Ectodermal cell (in vitro differentiated cells): ENCODE measurements around the gene RSPH1.

Experiments
- H3K27ac ChIP-seq: 2 replicates; pipeline ENCODE4 v1.7.0; 2013; ENCODE audit warnings: mild to moderate bottlenecking, low read depth, low read length; ENCODE audit not compliant: insufficient read depth, poor library complexity, severe bottlenecking
- H3K27me3 ChIP-seq: 2 replicates; pipeline ENCODE4 v1.7.0; 2013; ENCODE audit warnings: mild to moderate bottlenecking, low read length; ENCODE audit not compliant: insufficient read depth, control insufficient read depth, poor library complexity, severe bottlenecking
- H3K36me3 ChIP-seq: one replicate; pipeline ENCODE4 v1.7.0; 2013; ENCODE audit warnings: low read length; ENCODE audit not compliant: control insufficient read depth, insufficient read depth
- H3K4me1 ChIP-seq: one replicate; pipeline ENCODE4 v1.7.0; 2013; ENCODE audit warnings: low read length; ENCODE audit not compliant: control insufficient read depth, insufficient read depth
- H3K4me3 ChIP-seq: 2 replicates; pipeline ENCODE4 v1.7.0; 2013; ENCODE audit warnings: low read depth, low read length, control low read depth; ENCODE audit not compliant: insufficient read depth
- H3K9me3 ChIP-seq: 2 replicates; pipeline ENCODE4 v1.7.0; 2013; ENCODE audit warnings: mild to moderate bottlenecking, low read length, moderate library complexity; ENCODE audit not compliant: control insufficient read depth
- WGBS, 2 experiments: methylation state at CpG; one replicate each; pipeline ENCODE4 v1.1.7; 2013; ENCODE audit warnings: missing lambda C conversion rate in 2 of 2; 5-methylcytosine and 5-hydroxymethylcytosine counted together

RSPH1 gene

GRCh38 chr21:42423197-42423675 is 72.8 kb downstream of the RSPH1 start:
- Histone ChIP-seq H3K27ac (no peak overlapping the region), H3K27me3 (no peaks in the 10 kb centered on the region), H3K9me3 (no peaks in the 10 kb centered on the region), H3K4me1 (no peaks in the 10 kb centered on the region), H3K4me3 (no peak overlapping the region), H3K36me3 (no peaks in the 10 kb centered on the region)
- 86 to 89% methylated on average over 10 of the region's 10 CpGs for WGBS, 2 experiments
